Measurements from ENCODE around the gene SLC9A9. TPM values are rescaled to one million over a fixed set of nuclear protein-coding genes. Genes with fewer than 3 reads are reported as not detected.
A peak's percentile ranks its signal among the peaks of the same experiment; 100 is the strongest.

SLC9A9 gene
- total and polyA plus RNA-seq, 9 donors: 9.6 to 18.3 (median 11.2) TPM

DNA sequence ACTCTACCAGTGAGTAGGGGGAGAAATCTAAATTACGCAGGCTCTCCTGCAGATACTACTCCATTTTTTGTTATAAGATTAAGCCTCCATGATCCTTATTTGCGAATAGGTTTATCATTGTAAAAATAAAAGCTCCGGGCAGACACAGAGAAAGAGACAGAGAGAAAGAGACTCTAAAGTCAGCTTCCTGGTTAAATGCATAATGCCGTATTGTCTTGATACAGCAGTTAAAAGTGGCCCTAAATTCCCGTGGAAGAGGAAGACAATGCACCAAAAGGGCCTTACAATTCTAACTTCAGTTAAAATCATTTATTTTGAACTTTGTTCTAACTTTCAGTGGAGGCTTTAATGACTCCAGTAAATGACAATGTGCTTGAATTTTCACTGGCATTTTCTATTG, 98.3 kb downstream of the SLC9A9 start:
- no peaks in the 10 kb centered on the region for H3K27me3 ChIP-seq (ENCODE audit: control insufficient read depth, insufficient read depth, low read length)
- H3K9me3 ChIP-seq (replicated peaks; ENCODE audit: control insufficient read depth, low read depth, low read length): no peaks in the 10 kb centered on the region
- no peaks in the 10 kb centered on the region for H3K36me3 ChIP-seq (ENCODE audit: control insufficient read depth, insufficient read depth, low read length)
- no peak for DNase-seq
- WGBS (ENCODE audit: insufficient coverage): 100% methylated on average over 1 of the region's 5 CpGs
- peaks cover 8% of the 10 kb centered on the region for H3K4me1 ChIP-seq (ENCODE audit: control insufficient read depth, insufficient read depth, low read length)
- H3K27ac ChIP-seq (ENCODE audit: low read length): no peak overlapping the region
- H3K4me3 ChIP-seq (ENCODE audit: low read length): no peak overlapping the region

DNA sequence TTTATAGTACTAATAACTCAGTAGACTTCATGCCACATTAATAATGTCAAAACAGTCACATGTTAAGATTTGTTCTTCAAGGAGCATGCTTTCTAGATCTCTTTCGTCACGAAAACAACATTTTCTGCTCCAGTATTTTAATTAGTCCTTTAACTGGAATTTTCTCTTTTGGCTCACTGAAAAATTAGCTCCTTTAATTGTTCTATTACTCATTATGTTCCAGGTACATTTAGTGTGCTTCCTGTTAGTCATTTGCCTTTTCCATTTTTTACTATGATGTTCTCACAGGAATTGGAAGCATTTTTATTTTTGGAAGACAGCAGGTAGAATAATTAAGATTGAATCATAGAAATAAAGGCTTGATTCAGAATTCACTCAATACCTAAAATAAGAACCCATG, 111.2 kb downstream of the SLC9A9 start:
- no CpG with 5 or more reads among the region's 2 CpGs for WGBS (ENCODE audit: insufficient coverage)
- no peak for DNase-seq
- no peaks in the 10 kb centered on the region for H3K4me1 ChIP-seq (ENCODE audit: control insufficient read depth, insufficient read depth, low read length)
- no peaks in the 10 kb centered on the region for H3K9me3 ChIP-seq (replicated peaks; ENCODE audit: control insufficient read depth, low read depth, low read length)
- no peak overlapping the region for H3K27ac ChIP-seq (ENCODE audit: low read length)
- no peaks in the 10 kb centered on the region for H3K36me3 ChIP-seq (ENCODE audit: control insufficient read depth, insufficient read depth, low read length)
- H3K4me3 ChIP-seq (ENCODE audit: low read length): no peak overlapping the region
- no peaks in the 10 kb centered on the region for H3K27me3 ChIP-seq (ENCODE audit: control insufficient read depth, insufficient read depth, low read length)

DNA sequence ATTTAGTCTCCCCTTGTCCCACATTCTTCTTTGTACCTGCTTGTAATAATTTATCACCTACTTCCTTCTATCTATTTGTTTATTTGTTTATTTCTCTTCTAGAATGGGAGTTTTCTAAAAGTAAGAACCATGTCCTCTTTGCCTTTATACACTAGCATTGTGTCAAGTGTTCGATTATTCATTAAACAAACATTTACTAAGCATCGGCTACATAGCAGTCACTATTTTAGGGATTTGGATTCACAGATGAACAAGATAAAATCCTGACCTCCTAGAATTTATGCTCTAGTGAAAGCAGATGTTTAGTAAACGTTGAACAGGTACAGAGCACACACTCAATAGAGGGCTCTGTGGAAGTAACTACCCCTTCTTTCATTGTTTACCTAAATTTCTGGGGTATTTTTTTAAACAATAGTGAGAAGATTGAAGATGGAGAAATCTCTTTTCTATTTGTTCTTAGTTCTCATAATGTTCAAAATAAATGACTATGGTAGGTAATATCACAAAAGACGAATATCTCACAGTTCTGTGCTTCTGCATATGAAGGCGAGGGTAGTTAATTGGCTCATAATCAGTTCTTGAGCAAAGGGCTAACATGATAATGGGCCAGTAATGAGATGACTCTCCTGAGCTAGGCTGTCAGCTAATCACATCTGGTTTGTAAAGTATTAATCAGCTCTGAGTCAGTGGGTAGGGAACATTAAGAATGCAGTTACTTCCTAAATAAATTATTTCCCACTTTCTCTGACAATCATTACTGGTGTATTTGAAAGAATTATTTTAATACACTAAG, 111.9 kb downstream of the SLC9A9 start:
- no peak for DNase-seq
- Histone ChIP-seq H3K4me3 (ENCODE audit: low read length) (no peak overlapping the region), H3K4me1 (ENCODE audit: control insufficient read depth, insufficient read depth, low read length) (no peaks in the 10 kb centered on the region), H3K9me3 (replicated peaks; ENCODE audit: control insufficient read depth, low read depth, low read length) (no peaks in the 10 kb centered on the region), H3K36me3 (ENCODE audit: control insufficient read depth, insufficient read depth, low read length) (no peaks in the 10 kb centered on the region), H3K27me3 (ENCODE audit: control insufficient read depth, insufficient read depth, low read length) (no peaks in the 10 kb centered on the region), H3K27ac (ENCODE audit: low read length) (no peak overlapping the region)
- 95% methylated on average over 2 of the region's 5 CpGs for WGBS (ENCODE audit: insufficient coverage)

DNA sequence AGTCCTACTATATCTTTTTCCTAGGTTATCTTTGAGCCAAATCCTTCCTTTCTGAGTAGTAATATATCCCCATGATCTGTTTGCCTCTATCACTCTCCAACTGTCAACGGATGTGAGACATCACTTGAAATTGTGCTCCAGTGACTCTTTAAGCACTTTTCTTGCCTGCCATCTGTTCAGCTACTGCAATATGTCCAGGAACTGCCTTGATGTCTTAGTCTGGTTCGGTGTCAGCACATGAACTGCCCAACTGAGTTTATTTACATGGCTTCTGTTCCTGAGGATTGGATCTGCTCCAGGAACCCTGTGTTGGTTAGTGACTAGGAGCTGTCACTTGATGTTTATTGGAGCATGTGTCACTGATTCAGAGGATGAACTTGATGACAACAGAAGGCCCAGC, 116.5 kb downstream of the SLC9A9 start:
- Histone ChIP-seq H3K36me3 (ENCODE audit: control insufficient read depth, insufficient read depth, low read length) (no peaks in the 10 kb centered on the region), H3K4me1 (ENCODE audit: control insufficient read depth, insufficient read depth, low read length) (no peaks in the 10 kb centered on the region), H3K9me3 (replicated peaks; ENCODE audit: control insufficient read depth, low read depth, low read length) (no peaks in the 10 kb centered on the region), H3K4me3 (ENCODE audit: low read length) (no peak overlapping the region), H3K27ac (ENCODE audit: low read length) (no peak overlapping the region), H3K27me3 (ENCODE audit: control insufficient read depth, insufficient read depth, low read length) (no peaks in the 10 kb centered on the region)
- DNase-seq: no peak
- WGBS (ENCODE audit: insufficient coverage): 100% methylated on average over 2 of the region's 2 CpGs

DNA sequence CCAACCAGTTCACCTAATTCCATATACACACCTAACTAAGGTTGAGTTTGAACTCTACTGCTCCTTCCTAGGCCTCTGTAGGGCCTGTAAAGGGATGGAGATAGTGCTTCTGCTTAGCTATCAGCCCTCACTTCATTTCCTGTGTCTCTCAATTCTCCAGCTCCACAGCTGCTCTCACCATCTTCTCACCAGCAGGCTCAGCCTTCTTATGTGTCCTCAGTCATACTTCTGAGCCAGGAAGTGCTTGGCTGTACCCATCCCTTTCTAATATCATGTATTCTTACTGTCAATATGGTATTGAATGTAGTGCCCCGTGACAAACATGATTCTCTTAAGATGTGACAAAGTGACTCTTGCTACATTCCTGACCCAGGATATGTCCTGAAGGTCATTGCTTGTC, 116.9 kb downstream of the SLC9A9 start:
- no peaks in the 10 kb centered on the region for H3K9me3 ChIP-seq (replicated peaks; ENCODE audit: control insufficient read depth, low read depth, low read length)
- no peaks in the 10 kb centered on the region for H3K27me3 ChIP-seq (ENCODE audit: control insufficient read depth, insufficient read depth, low read length)
- no peaks in the 10 kb centered on the region for H3K36me3 ChIP-seq (ENCODE audit: control insufficient read depth, insufficient read depth, low read length)
- no peak overlapping the region for H3K4me3 ChIP-seq (ENCODE audit: low read length)
- WGBS (ENCODE audit: insufficient coverage): no CpG with 5 or more reads among the region's 1 CpG
- H3K4me1 ChIP-seq (ENCODE audit: control insufficient read depth, insufficient read depth, low read length): no peaks in the 10 kb centered on the region
- no peak overlapping the region for H3K27ac ChIP-seq (ENCODE audit: low read length)
- no peak for DNase-seq

DNA sequence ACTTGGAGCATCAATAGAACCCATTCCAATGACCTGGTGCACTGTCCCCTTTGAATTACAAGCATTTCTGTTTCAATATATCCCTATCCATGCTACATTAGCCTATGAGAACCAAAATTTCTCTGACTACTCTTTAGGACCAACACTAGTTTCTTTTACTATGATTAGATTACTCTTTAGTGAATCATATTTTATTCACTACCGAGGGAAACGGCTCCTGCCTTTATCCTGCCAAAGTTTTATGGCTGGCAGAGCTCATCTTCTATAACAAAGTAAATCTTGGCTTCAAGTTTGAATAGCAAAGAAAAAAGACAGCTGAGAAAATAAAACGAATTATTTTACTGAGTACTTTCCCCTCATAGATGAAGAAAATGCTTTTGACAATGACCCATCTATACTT, 120.9 kb downstream of the SLC9A9 start:
- H3K4me1 ChIP-seq (ENCODE audit: control insufficient read depth, insufficient read depth, low read length): no peaks in the 10 kb centered on the region
- no peaks in the 10 kb centered on the region for H3K27me3 ChIP-seq (ENCODE audit: control insufficient read depth, insufficient read depth, low read length)
- H3K9me3 ChIP-seq (replicated peaks; ENCODE audit: control insufficient read depth, low read depth, low read length): no peaks in the 10 kb centered on the region
- peak; percentile 59 for DNase-seq
- H3K4me3 ChIP-seq (ENCODE audit: low read length): no peak overlapping the region
- no peak overlapping the region for H3K27ac ChIP-seq (ENCODE audit: low read length)
- no peaks in the 10 kb centered on the region for H3K36me3 ChIP-seq (ENCODE audit: control insufficient read depth, insufficient read depth, low read length)
- WGBS (ENCODE audit: insufficient coverage): no CpG with 5 or more reads among the region's 3 CpGs

DNA sequence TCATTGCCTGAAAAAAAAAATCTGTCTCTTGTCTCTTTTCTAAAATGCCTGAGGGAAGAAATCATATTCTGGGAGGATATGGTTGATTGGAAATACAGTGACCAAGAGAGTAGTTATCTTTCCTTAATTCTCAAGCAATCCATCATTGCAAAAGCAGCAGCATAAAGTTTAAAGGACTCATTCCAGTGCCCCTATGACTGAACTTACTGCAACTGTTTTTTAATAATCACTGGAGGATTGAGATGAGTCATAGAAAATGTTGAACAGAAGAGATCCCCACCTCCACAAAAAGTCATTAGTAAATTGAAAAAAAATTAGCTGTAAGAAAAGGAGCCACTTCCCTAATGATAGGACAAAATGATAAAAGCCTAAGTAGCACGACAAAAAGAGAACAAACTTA, 121.5 kb downstream of the SLC9A9 start:
- Histone ChIP-seq H3K36me3 (ENCODE audit: control insufficient read depth, insufficient read depth, low read length) (no peaks in the 10 kb centered on the region), H3K4me3 (ENCODE audit: low read length) (no peak overlapping the region), H3K4me1 (ENCODE audit: control insufficient read depth, insufficient read depth, low read length) (no peaks in the 10 kb centered on the region), H3K27me3 (ENCODE audit: control insufficient read depth, insufficient read depth, low read length) (no peaks in the 10 kb centered on the region), H3K27ac (ENCODE audit: low read length) (no peak overlapping the region), H3K9me3 (replicated peaks; ENCODE audit: control insufficient read depth, low read depth, low read length) (no peaks in the 10 kb centered on the region)
- WGBS (ENCODE audit: insufficient coverage): no CpG with 5 or more reads among the region's 1 CpG
- DNase-seq: no peak

DNA sequence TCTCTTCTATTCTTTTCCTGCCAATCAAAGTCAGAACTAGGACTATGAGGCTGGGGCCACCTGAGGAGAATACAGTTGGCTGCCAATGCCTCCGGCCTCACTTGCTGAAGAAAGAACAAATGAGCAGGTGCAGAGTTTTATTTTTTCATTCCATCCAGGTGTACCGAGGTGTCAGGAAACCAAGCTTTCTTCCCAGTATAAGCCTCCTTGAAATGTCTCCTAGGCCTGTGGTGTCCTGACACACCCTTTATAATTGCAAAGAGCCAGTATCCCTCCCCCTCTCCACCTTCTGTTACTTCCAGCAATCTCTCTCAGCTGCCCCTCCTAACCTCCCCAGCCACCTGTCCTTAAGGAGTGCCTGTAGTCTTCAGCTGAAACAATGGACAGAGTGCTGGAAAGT, 127.9 kb downstream of the SLC9A9 start:
- DNase-seq: no peak
- no peaks in the 10 kb centered on the region for H3K4me1 ChIP-seq (ENCODE audit: control insufficient read depth, insufficient read depth, low read length)
- H3K4me3 ChIP-seq (ENCODE audit: low read length): no peak overlapping the region
- no peaks in the 10 kb centered on the region for H3K27me3 ChIP-seq (ENCODE audit: control insufficient read depth, insufficient read depth, low read length)
- no peaks in the 10 kb centered on the region for H3K9me3 ChIP-seq (replicated peaks; ENCODE audit: control insufficient read depth, low read depth, low read length)
- no peak overlapping the region for H3K27ac ChIP-seq (ENCODE audit: low read length)
- no peaks in the 10 kb centered on the region for H3K36me3 ChIP-seq (ENCODE audit: control insufficient read depth, insufficient read depth, low read length)
- WGBS (ENCODE audit: insufficient coverage): 88% methylated on average over 2 of the region's 2 CpGs

DNA sequence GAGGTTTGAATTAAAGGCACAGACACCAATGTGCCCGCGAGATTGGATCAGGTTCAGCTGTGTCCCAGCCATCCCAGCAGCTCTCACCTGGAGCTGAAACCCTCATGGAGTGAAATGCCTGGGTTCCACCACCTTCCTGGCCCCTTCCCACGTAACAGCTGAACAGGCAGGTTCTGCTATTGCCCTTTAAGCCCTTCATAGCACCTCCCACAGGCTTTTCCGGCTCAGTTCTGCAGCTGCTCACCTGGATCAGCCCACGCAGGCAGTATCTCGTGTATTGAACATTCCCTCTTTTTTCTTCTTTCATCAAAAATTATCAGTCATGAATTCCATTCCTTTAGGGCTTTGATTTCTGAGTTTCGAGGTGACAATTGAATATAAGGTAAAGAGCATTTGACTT, 129.8 kb downstream of the SLC9A9 start:
- WGBS (ENCODE audit: insufficient coverage): 63% methylated on average over 4 of the region's 7 CpGs
- no peaks in the 10 kb centered on the region for H3K27me3 ChIP-seq (ENCODE audit: control insufficient read depth, insufficient read depth, low read length)
- no peak for DNase-seq
- H3K4me3 ChIP-seq (ENCODE audit: low read length): no peak overlapping the region
- no peaks in the 10 kb centered on the region for H3K9me3 ChIP-seq (replicated peaks; ENCODE audit: control insufficient read depth, low read depth, low read length)
- H3K4me1 ChIP-seq (ENCODE audit: control insufficient read depth, insufficient read depth, low read length): no peaks in the 10 kb centered on the region
- H3K36me3 ChIP-seq (ENCODE audit: control insufficient read depth, insufficient read depth, low read length): no peaks in the 10 kb centered on the region
- H3K27ac ChIP-seq (ENCODE audit: low read length): no peak overlapping the region

DNA sequence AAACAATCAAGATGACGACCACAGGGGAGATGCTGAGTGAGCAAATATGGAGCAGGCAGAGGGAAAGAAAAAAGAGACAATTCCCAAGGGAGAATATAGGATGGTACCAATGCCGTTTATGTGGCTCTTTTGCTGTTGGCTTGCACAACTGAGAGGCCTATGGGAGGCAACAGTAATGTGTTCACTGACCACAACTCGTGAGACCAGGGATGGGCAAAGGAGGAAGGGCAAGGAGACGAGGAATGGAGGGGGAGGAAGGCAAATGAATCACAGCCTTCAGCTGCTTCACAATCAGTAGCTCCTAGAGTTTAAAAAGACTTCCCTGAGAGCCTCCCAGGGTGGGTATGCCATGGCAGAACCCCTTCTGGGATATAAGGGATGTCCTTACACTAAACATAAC, 131.5 kb downstream of the SLC9A9 start:
- WGBS (ENCODE audit: insufficient coverage): 92% methylated on average over 2 of the region's 4 CpGs

DNA sequence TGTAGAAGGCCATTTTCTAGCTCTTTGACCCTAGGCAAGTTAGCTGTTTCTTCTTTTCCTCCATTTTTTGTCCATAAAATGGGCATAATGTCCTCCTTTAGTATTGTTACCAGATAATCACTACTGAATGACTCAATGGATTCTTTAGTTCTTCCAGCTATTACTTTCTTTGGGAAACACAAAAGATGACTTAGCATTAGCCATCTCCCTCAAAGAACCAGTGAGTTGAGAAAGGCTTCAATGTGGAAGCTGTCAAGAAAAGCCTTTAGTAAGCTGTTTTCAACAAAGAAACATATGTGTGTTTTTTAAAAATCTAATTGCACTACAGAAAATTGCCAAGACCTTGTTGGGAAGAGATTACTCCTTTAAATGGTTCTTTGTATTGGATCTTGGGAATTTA, 135.7 kb downstream of the SLC9A9 start:
- Histone ChIP-seq H3K4me3 (ENCODE audit: low read length) (no peak overlapping the region), H3K27ac (ENCODE audit: low read length) (no peak overlapping the region), H3K9me3 (replicated peaks; ENCODE audit: control insufficient read depth, low read depth, low read length) (no peaks in the 10 kb centered on the region), H3K4me1 (ENCODE audit: control insufficient read depth, insufficient read depth, low read length) (peaks cover 2% of the 10 kb centered on the region), H3K36me3 (ENCODE audit: control insufficient read depth, insufficient read depth, low read length) (no peaks in the 10 kb centered on the region), H3K27me3 (ENCODE audit: control insufficient read depth, insufficient read depth, low read length) (no peaks in the 10 kb centered on the region)
- DNase-seq: no peak

More for the DNA sequence above, 131.5 kb downstream of the SLC9A9 start:
- H3K36me3 ChIP-seq (ENCODE audit: control insufficient read depth, insufficient read depth, low read length): no peaks in the 10 kb centered on the region
- H3K27me3 ChIP-seq (ENCODE audit: control insufficient read depth, insufficient read depth, low read length): no peaks in the 10 kb centered on the region
- H3K4me3 ChIP-seq (ENCODE audit: low read length): no peak overlapping the region
- H3K4me1 ChIP-seq (ENCODE audit: control insufficient read depth, insufficient read depth, low read length): no peaks in the 10 kb centered on the region
- no peak for DNase-seq
- H3K9me3 ChIP-seq (replicated peaks; ENCODE audit: control insufficient read depth, low read depth, low read length): no peaks in the 10 kb centered on the region
- no peak overlapping the region for H3K27ac ChIP-seq (ENCODE audit: low read length)
